Measurements from ENCODE around the gene RGS7BP. TPM values are rescaled to one million over a fixed set of nuclear protein-coding genes. Genes with fewer than 3 reads are reported as not detected.
"Not testable (repeated sequence)": the region's sequence is repeated elsewhere in the genome, so short reads cannot be mapped to it uniquely, and the experiment has no call there.

The RGS7BP gene
- total RNA-seq, 1 donor = 0.36 TPM

- H3K79me2 ChIP-seq (ENCODE audit: insufficient read depth, low read length) = no peaks in the 10 kb centered on the region
- no peak overlapping the region for H3K4me3 ChIP-seq (ENCODE audit: insufficient read depth, low read length)
- H3K27me3 ChIP-seq (ENCODE audit: insufficient read depth, low read length) = peaks cover 4% of the 10 kb centered on the region
- H3K4me1 ChIP-seq (ENCODE audit: insufficient read depth, low read length) = no peaks in the 10 kb centered on the region
- no peak overlapping the region for H3K4me2 ChIP-seq (ENCODE audit: insufficient read depth, low read length)
- DNase-seq (ENCODE audit: insufficient read length, low spot score, missing footprints) = no peak
- no peaks in the 10 kb centered on the region for H4K20me1 ChIP-seq (ENCODE audit: insufficient read depth, low read length)
- no peak overlapping the region for H3K27ac ChIP-seq (ENCODE audit: low read depth, low read length)
- no peak overlapping the region for H2AFZ ChIP-seq (ENCODE audit: low read length)
- no peaks in the 10 kb centered on the region for H3K9me3 ChIP-seq (ENCODE audit: low read depth, low read length)
- H3K36me3 ChIP-seq (ENCODE audit: insufficient read depth, low read length) = no peaks in the 10 kb centered on the region
- TF ChIP-seq CTCF (IDR thresholded peaks at IDR 0.05; ENCODE audit: extremely low read depth, low read depth, low read length) = no peak
These were observed 26.8 kb downstream of the RGS7BP start for GRCh38 chr5:64532657-64533056.

DNA sequence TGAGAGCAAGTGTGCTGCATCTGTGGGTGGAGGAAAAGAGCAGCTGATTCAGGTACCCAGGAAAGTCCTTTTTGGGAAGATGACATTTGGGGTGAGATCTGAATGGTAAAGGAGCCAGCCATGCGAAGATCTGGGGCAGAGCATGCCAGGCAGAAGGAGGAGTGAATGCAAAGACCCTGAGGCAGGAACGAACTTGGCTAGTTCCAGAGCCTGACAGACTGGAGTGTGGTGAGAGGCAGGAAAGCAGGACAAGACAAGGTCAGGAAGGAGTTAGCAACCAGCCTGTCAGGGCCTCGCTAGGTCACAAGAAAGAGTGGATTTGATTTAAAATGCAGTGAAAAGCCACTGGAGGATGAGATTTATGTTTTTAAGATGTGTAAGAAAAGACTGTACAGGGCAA, 28.2 kb downstream of the RGS7BP start:
- no peak for TF ChIP-seq CTCF (IDR thresholded peaks at IDR 0.05; ENCODE audit: extremely low read depth, low read depth, low read length)
- DNase-seq (ENCODE audit: insufficient read length, low spot score, missing footprints) = no peak
- Histone ChIP-seq H3K36me3 (ENCODE audit: insufficient read depth, low read length) (no peaks in the 10 kb centered on the region), H3K79me2 (ENCODE audit: insufficient read depth, low read length) (no peaks in the 10 kb centered on the region), H4K20me1 (ENCODE audit: insufficient read depth, low read length) (no peaks in the 10 kb centered on the region), H3K4me2 (ENCODE audit: insufficient read depth, low read length) (no peak overlapping the region), H3K4me3 (ENCODE audit: insufficient read depth, low read length) (no peak overlapping the region), H2AFZ (ENCODE audit: low read length) (no peak overlapping the region), H3K27me3 (ENCODE audit: insufficient read depth, low read length) (peaks cover 4% of the 10 kb centered on the region), H3K27ac (ENCODE audit: low read depth, low read length) (no peak overlapping the region), H3K4me1 (ENCODE audit: insufficient read depth, low read length) (no peaks in the 10 kb centered on the region), H3K9me3 (ENCODE audit: low read depth, low read length) (no peaks in the 10 kb centered on the region)

DNA sequence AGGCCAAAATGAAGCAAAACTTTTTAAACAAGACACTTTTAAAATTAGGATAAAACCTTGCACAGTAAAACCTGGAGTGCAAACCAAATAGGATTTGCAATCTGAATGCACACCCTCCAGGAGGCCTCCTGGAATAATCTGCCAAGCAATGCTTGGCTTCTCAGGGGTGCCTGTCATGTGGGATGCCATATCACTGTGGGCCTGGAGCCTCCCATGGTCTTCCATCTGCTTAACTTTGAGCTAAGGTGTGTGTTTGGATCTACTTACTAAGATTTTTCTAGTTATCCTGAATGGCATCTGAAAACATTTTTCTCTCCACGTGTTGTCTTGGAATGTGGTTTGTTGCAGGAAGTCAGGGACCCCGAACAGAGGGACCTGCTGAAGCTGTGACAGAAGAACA, 52.1 kb downstream of the RGS7BP start:
- H3K4me2 ChIP-seq (ENCODE audit: insufficient read depth, low read length) = no peak overlapping the region
- no peak for TF ChIP-seq CTCF (IDR thresholded peaks at IDR 0.05; ENCODE audit: extremely low read depth, low read depth, low read length)
- no peak for DNase-seq (ENCODE audit: insufficient read length, low spot score, missing footprints)
- H3K36me3 ChIP-seq (ENCODE audit: insufficient read depth, low read length) = no peaks in the 10 kb centered on the region
- no peak overlapping the region for H2AFZ ChIP-seq (ENCODE audit: low read length)
- H3K4me3 ChIP-seq (ENCODE audit: insufficient read depth, low read length) = no peak overlapping the region
- no peaks in the 10 kb centered on the region for H3K4me1 ChIP-seq (ENCODE audit: insufficient read depth, low read length)
- H3K79me2 ChIP-seq (ENCODE audit: insufficient read depth, low read length) = no peaks in the 10 kb centered on the region
- no peaks in the 10 kb centered on the region for H3K27me3 ChIP-seq (ENCODE audit: insufficient read depth, low read length)
- no peaks in the 10 kb centered on the region for H4K20me1 ChIP-seq (ENCODE audit: insufficient read depth, low read length)
- no peaks in the 10 kb centered on the region for H3K9me3 ChIP-seq (ENCODE audit: low read depth, low read length)
- no peak overlapping the region for H3K27ac ChIP-seq (ENCODE audit: low read depth, low read length)

DNA sequence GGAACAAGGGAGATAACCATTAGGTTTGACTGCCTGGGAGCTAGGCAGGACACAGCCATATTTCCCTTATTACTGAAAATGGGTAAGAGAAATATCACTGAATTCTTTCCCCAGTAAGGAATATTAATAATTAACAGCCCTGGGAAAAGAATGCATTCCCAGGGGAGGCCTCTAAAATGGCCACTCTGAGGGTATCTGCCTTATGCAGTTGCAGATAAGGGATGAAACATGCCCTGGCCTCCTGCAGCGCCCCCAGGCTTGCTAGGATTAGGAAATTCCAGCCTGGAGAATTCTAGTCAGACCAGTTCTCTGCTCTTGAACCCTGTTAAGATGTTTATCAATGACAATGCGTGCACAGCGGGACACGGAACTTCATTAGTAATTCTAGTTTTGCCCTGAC, 52.8 kb downstream of the RGS7BP start:
- H3K9me3 ChIP-seq (ENCODE audit: low read depth, low read length); H3K79me2 ChIP-seq (ENCODE audit: insufficient read depth, low read length); H3K4me3 ChIP-seq (ENCODE audit: insufficient read depth, low read length); H3K27me3 ChIP-seq (ENCODE audit: insufficient read depth, low read length); DNase-seq (ENCODE audit: insufficient read length, low spot score, missing footprints); H4K20me1 ChIP-seq (ENCODE audit: insufficient read depth, low read length); H3K27ac ChIP-seq (ENCODE audit: low read depth, low read length); H3K36me3 ChIP-seq (ENCODE audit: insufficient read depth, low read length); H2AFZ ChIP-seq (ENCODE audit: low read length); H3K4me2 ChIP-seq (ENCODE audit: insufficient read depth, low read length); H3K4me1 ChIP-seq (ENCODE audit: insufficient read depth, low read length): not testable (repeated sequence)
